HFF-Myc (cell line): ENCODE data around the gene GRM7.

Experiments used
- DNase-seq: peaks from one replicate; pipeline ENCODE4 v3.0.0-alpha.2; 2011; ENCODE audit warnings: low read depth; ENCODE audit errors: extremely low read depth
- H3K4me3 ChIP-seq: replicated peaks from 2 replicates; pipeline ENCODE4 v1.5.1; 2011; ENCODE audit warnings: low read depth, mild to moderate bottlenecking, control low read depth, low read length
- CTCF ChIP-seq: IDR thresholded peaks from 2 replicates; pipeline ENCODE4 v1.5.1; 2012; ENCODE audit warnings: mild to moderate bottlenecking, low read depth, low read length, control low read depth; ENCODE audit errors: missing control alignments

The GRM7 gene

GRCh38 chr3:7423036-7423435 is 562.1 kb downstream of the GRM7 start:
- no peak overlapping the region for H3K4me3 ChIP-seq
- DNase-seq: no peak
- TF ChIP-seq CTCF: no peak

- DNase-seq: no peak
- H3K4me3 ChIP-seq: no peak overlapping the region
Measured at GRCh38 chr3:7423995-7424394, 563.1 kb downstream of the GRM7 start.

GRCh38 chr3:7428206-7428718 is 567.3 kb downstream of the GRM7 start:
- H3K4me3 ChIP-seq: no peak overlapping the region
- DNase-seq: no peak
- no peak for TF ChIP-seq CTCF

More at GRCh38 chr3:7423995-7424394, 563.1 kb downstream of the GRM7 start:
- TF ChIP-seq CTCF: no peak

- no peak for DNase-seq
- no peak for TF ChIP-seq CTCF
- H3K4me3 ChIP-seq: no peak overlapping the region
Measured at GRCh38 chr3:7432610-7433009, 571.7 kb downstream of the GRM7 start.

- H3K4me3 ChIP-seq: no peak overlapping the region
- no peak for TF ChIP-seq CTCF
- DNase-seq: no peak
Measured at GRCh38 chr3:7433073-7433472, 572.2 kb downstream of the GRM7 start.

GRCh38 chr3:7436542-7436941 is 575.6 kb downstream of the GRM7 start:
- TF ChIP-seq CTCF: no peak
- H3K4me3 ChIP-seq: no peak overlapping the region
- DNase-seq: no peak

- no peak for TF ChIP-seq CTCF
- no peak for DNase-seq
Measured at GRCh38 chr3:7437231-7437630, 576.3 kb downstream of the GRM7 start.

More at GRCh38 chr3:7437231-7437630, 576.3 kb downstream of the GRM7 start:
- no peak overlapping the region for H3K4me3 ChIP-seq
